Tibial nerve (tissue), 3 donors: ENCODE data around the gene NPHP4.

Source experiments
- CTCF ChIP-seq, 5 experiments: fragments of 200-600 bp in 3 of 5; fragments of 450-650 bp in 2 of 5; sonication (generic) in 3 of 5; IDR thresholded peaks; one replicate each; pipeline ENCODE4 v1.5.1; 2016 to 2019; ENCODE audit warnings: antibody characterized with exemption in 5 of 5, mild to moderate bottlenecking in 3 of 5, moderate library complexity in 2 of 5
- POLR2A ChIP-seq, 2 donors: fragments of 450-650 bp; IDR thresholded peaks; one replicate each; pipeline ENCODE4 v1.6.1; 2017; ENCODE audit warnings: antibody characterized with exemption in 2 of 2, mild to moderate bottlenecking in 2 of 2, moderate library complexity in 2 of 2

DNA sequence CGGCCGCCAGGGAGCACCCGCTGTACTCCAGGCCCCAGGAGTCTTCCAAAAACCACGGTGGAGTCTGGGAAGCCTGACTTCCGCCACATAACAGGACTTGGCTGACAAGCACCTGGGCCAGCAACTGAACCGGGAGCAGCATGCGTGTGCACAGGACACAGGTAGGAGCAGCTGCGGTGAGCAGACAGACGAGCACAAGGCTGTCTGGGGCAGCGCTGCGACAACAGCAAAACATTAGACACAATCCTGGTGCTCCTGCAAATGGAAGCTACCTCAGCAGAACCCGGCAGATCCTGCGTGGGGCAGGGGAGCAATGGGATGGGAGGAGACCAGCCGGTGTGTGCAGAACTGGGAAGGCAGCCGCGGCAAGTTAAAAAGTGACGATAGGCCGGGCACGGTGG is 80.4 kb downstream of the NPHP4 start:
- TF ChIP-seq CTCF (IDR thresholded peaks at IDR 0.05) (no peak), POLR2A (IDR thresholded peaks at IDR 0.05) (no peak)
